ENCODE measurements around the gene RAB36.

Gene RAB36

GRCh38 chr22:23103199-23103954, 41.9 kb upstream of the RAB36 start:
- Histone ChIP-seq H3K27me3 (no peaks in the 10 kb centered on the region), H3K36me3 (no peaks in the 10 kb centered on the region; the same call in none of the 2 replicates)
- no peak for DNase-seq

GRCh38 chr22:23104187-23104971, 40.9 kb upstream of the RAB36 start:
- DNase-seq, result no peak
- H3K4me1 ChIP-seq, result no peaks in the 10 kb centered on the region
- no peak for TF ChIP-seq CTCF (IDR thresholded peaks at IDR 0.05; ENCODE audit: low read depth, low read length)
- no peaks in the 10 kb centered on the region; the same call in none of the 2 replicates for H3K36me3 ChIP-seq
- no peaks in the 10 kb centered on the region for H3K27me3 ChIP-seq
- H3K4me3 ChIP-seq (ENCODE audit: low read depth, low read length), result no peak overlapping the region
- H3K9me3 ChIP-seq, result no peaks in the 10 kb centered on the region

More at GRCh38 chr22:23103199-23103954, 41.9 kb upstream of the RAB36 start:
- no peak for TF ChIP-seq CTCF (IDR thresholded peaks at IDR 0.05; ENCODE audit: low read depth, low read length)
- no peaks in the 10 kb centered on the region for H3K4me1 ChIP-seq
- no peak overlapping the region for H3K4me3 ChIP-seq (ENCODE audit: low read depth, low read length)
- H3K9me3 ChIP-seq, result no peaks in the 10 kb centered on the region

GRCh38 chr22:23105304-23105703, 40.0 kb upstream of the RAB36 start:
- DNase-seq, result no peak
- Histone ChIP-seq H3K36me3 (no peaks in the 10 kb centered on the region; the same call in 1 of the 2 replicates), H3K9me3 (no peaks in the 10 kb centered on the region), H3K4me3 (ENCODE audit: low read depth, low read length) (no peak overlapping the region), H3K4me1 (peaks cover 6% of the 10 kb centered on the region), H3K27me3 (no peaks in the 10 kb centered on the region)
- TF ChIP-seq CTCF (IDR thresholded peaks at IDR 0.05; ENCODE audit: low read depth, low read length), result no peak

- Histone ChIP-seq H3K9me3 (no peaks in the 10 kb centered on the region), H3K36me3 (no peaks in the 10 kb centered on the region; the same call in 1 of the 2 replicates), H3K27me3 (no peaks in the 10 kb centered on the region), H3K4me3 (ENCODE audit: low read depth, low read length) (no peak overlapping the region), H3K4me1 (peaks cover 12% of the 10 kb centered on the region)
- TF ChIP-seq CTCF (IDR thresholded peaks at IDR 0.05; ENCODE audit: low read depth, low read length), result no peak
- no peak for DNase-seq
Measured at GRCh38 chr22:23105919-23106318, 39.4 kb upstream of the RAB36 start.

GRCh38 chr22:23106344-23106743, 38.9 kb upstream of the RAB36 start:
- no peaks in the 10 kb centered on the region; the same call in 1 of the 2 replicates for H3K36me3 ChIP-seq
- peaks cover 16% of the 10 kb centered on the region for H3K4me1 ChIP-seq
- H3K9me3 ChIP-seq, result no peaks in the 10 kb centered on the region
- DNase-seq, result no peak
- no peak overlapping the region for H3K4me3 ChIP-seq (ENCODE audit: low read depth, low read length)
- TF ChIP-seq CTCF (IDR thresholded peaks at IDR 0.05; ENCODE audit: low read depth, low read length), result no peak
- H3K27me3 ChIP-seq, result no peaks in the 10 kb centered on the region
